Neural cell (in vitro differentiated cells): ENCODE results near the gene PLA2G4C.

Experiments
- CTCF ChIP-seq: fragments of 450-650 bp; IDR thresholded peaks from 2 replicates; pipeline ENCODE4 v1.5.1; 2014; ENCODE audit warnings: antibody characterized with exemption, mild to moderate bottlenecking, moderate library complexity; ENCODE audit not compliant: poor library complexity, severe bottlenecking
- EP300 ChIP-seq: fragments of 450-650 bp; conservative IDR thresholded peaks from 2 replicates; pipeline ENCODE4 v1.6.1; 2014; ENCODE audit warnings: antibody characterized with exemption, mild to moderate bottlenecking, moderate library complexity; ENCODE audit not compliant: poor library complexity, severe bottlenecking
- EZH2 ChIP-seq: fragments of 200-600, 300-800 bp; shearing (Covaris generic), sonication (generic); IDR thresholded peaks from 2 replicates; pipeline ENCODE4 v1.6.1; 2014; ENCODE audit warnings: antibody characterized with exemption, low read length, borderline replicate concordance, mild to moderate bottlenecking; ENCODE audit not compliant: insufficient read depth, poor library complexity, severe bottlenecking
- MXI1 ChIP-seq: fragments of 450-650 bp; conservative IDR thresholded peaks from 2 replicates; pipeline ENCODE4 v1.6.1; 2014; ENCODE audit warnings: antibody characterized with exemption, mild to moderate bottlenecking; ENCODE audit not compliant: poor library complexity, severe bottlenecking
- POLR2AphosphoS5 ChIP-seq: IDR thresholded peaks from 2 replicates; pipeline ENCODE4 v1.6.1; 2012
- RAD21 ChIP-seq: fragments of 450-650 bp; conservative IDR thresholded peaks from 2 replicates; pipeline ENCODE4 v1.6.1; 2014; ENCODE audit warnings: antibody characterized with exemption, mild to moderate bottlenecking, moderate library complexity
- TAF1 ChIP-seq: IDR thresholded peaks from 2 replicates; pipeline ENCODE4 v1.6.1; 2012; ENCODE audit warnings: low read depth

DNA sequence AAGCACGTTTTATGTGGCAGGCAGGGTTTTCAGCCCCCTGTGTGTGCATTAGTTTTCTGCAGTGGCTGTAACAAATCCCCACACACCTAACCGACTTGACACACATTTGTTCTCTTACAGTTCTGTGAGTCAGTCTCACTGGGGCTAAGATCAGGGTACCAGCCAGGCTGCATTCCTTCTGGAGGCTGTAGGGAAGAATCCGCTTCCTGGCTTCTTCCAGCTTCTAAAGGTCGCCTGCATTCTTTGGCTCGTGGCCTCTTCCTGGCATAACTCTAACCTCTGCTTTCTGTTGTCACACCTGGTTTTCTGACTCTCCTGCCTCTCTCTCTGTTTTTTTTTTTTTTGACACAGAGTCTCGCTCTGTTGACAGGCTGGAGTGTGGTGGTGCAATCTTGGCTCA is 109.8 kb downstream of the PLA2G4C start:
- TF ChIP-seq CTCF = no peak
- TF ChIP-seq POLR2AphosphoS5 = no peak
- TF ChIP-seq TAF1 = no peak
- TF ChIP-seq MXI1 = no peak
- no peak for TF ChIP-seq EZH2
- no peak for TF ChIP-seq RAD21
- TF ChIP-seq EP300 = no peak
